Measurements from ENCODE around the gene RBMS2. TPM values are rescaled to one million over a fixed set of nuclear protein-coding genes. Genes with fewer than 3 reads are reported as not detected.

RBMS2 gene
- total and polyA plus RNA-seq, 9 of the 15 experiments (the other 6 are each of a cell fraction or from before 2014, with no cell fraction given): 0.08 to 10.5 (median 0.31) TPM

DNA sequence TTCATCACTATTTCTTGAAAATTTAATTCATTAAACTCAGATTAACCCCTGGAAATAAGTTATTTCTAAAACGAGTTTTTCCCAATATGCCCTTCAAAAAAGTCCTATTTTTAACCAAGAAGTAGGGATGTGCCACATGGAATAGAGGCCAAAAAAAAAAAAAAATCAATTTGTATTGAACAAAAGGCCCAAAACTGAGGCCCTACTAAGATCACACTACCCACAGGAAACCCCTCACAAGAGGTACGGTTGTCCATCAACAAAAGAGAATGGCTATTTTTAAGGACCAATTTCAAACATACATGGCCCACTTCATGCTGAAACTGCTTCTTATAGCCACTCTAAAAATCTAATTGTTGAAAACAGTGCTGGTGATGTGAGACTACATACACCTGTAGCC, 116.0 kb downstream of the RBMS2 start:
- Histone ChIP-seq H3K4me3 (no peak overlapping the region), H3K9ac (ENCODE audit: insufficient read depth in 1 of 2, low read depth in 2 of 2, low read length in 2 of 2) (no peak overlapping the region), H2AFZ (ENCODE audit: low read depth, low read length) (no peak overlapping the region), H3K27me3 (ENCODE audit: control insufficient read depth in 2 of 2, insufficient read depth in 2 of 2, low read length in 2 of 2) (no peaks in the 10 kb centered on the region), H3K36me3 (ENCODE audit: control insufficient read depth, insufficient read depth, low read length) (peaks cover 53% of the 10 kb centered on the region), H3K79me2 (ENCODE audit: control insufficient read depth, insufficient read depth, low read length) (peaks cover 57% of the 10 kb centered on the region), H3K27ac (ENCODE audit: extremely low read depth, low read depth, low read length) (peak overlapping the region; percentile 56; the same call in 2 of the 3 replicates), H3K4me1 (replicated peaks in 1 of 2; ENCODE audit: control insufficient read depth in 2 of 2, insufficient read depth in 2 of 2, low read length in 2 of 2) (peaks cover 21 to 31% of the 10 kb centered on the region in 2 experiments), H3K9me3 (replicated peaks; ENCODE audit: control insufficient read depth, insufficient read depth, low read depth, low read length) (no peaks in the 10 kb centered on the region), H3K4me2 (ENCODE audit: insufficient read depth, low read length) (no peak overlapping the region), H4K20me1 (replicated peaks; ENCODE audit: control insufficient read depth, insufficient read depth, low read length) (peaks cover 5% of the 10 kb centered on the region; the same call in 1 of the 2 replicates), H3K9me1 (ENCODE audit: control insufficient read depth, insufficient read depth, low read length) (no peaks in the 10 kb centered on the region)
- BruUV-seq (replicated peaks): no TSS peak
- POLR2A ChIA-PET: interaction anchor here (1.7 to 2.0 kb wide), 2 partner anchors 12 to 51 kb away, joined by 5 to 19 read pairs; partner anchors contain the start of gene PTGES3
- in situ Hi-C loops (cut with MboI): no loop called here
- WGBS (ENCODE audit: insufficient coverage, low coverage, missing lambda C conversion rate): 48% methylated on average over 2 of the region's 2 CpGs
- TF ChIP-seq ZKSCAN1 (IDR thresholded peaks at IDR 0.05; ENCODE audit: low read depth, low read length) (peak; percentile 71; the same call in 1 of the 2 replicates), BMI1 (IDR thresholded peaks at IDR 0.05; ENCODE audit: low read length) (no peak), TEAD4 (IDR thresholded peaks at IDR 0.05; ENCODE audit: low read length) (no peak), TEAD4 (CRISPR knock-in tag; IDR thresholded peaks at IDR 0.05; ENCODE audit: borderline replicate concordance) (no peak), MNT (conservative IDR thresholded peaks at IDR 0.05) (no peak), ELF1 (tag; IDR thresholded peaks at IDR 0.05) (peak; percentile 44; the same call in 1 of the 2 replicates)
- DNase-seq (ENCODE audit: extremely low read depth in 1 of 4, low spot score in 3 of 4) (no peak), ATAC-seq (no peak), FAIRE-seq (no peak)
- intact Hi-C loops (cut with micrococcal nuclease): loop anchor here (2.0 to 10.0 kb wide), 7 partner anchors 51 to 520 kb away; partner anchors contain the start of genes APOF, NAB2, NACA and PRIM1
- CTCF ChIA-PET (ENCODE audit: low intra/inter-chr PET ratio): interaction anchor here (0.7 to 2.4 kb wide), 2 partner anchors 124 to 1889 kb away, joined by 7 to 10 read pairs; no protein-coding TSS in a partner anchor

Data from K562 (cell line).